Measurements from ENCODE around the gene ATXN7L1.

The ATXN7L1 gene

DNA sequence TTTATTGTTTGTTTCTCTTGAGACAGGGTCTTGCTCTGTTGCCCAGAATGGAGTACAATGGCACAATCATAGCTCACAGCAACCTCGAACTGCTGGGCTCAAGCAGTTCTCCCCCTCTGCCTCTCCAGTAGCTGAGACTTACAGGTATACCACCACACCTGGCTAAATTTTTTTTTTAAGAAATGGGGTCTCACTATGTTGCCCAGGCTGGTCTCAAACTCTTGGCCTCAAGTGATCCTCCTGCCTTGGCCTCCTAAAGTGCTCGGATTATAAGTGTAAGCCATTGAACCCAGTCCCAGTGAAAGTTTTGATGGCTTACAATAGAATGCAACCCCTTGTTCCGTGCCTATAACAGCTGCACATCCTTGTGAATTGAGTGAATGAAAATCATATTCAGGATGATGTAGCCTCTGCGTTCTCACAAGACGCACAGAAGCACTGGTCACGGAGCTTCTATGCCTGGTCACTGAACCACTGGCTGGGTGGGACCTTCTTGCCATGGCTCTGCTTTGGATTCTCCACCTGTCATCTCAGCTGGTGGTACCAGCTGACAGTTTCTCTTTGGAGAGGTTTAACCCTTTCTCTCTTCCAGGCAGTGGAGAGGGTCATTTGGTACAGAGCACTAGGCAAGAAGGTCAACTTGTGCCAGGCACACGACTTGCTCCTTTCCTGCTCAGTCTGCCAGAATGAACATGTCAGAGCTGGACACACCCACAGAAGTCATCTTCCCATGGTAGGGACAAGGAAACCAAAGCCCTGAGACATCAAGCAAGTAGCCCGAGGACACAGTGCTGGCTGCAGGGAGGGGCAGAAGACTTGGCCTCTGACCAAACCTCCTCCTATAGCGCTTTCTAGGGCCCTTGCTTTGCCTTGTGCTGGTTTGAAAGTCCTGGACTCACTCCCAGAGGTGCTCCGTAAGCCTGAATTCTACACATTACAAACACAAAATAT lies 89.6 kb downstream of the ATXN7L1 start:
- H3K27ac Mint-ChIP-seq = no peak overlapping the region
- H3K4me3 Mint-ChIP-seq = no peak overlapping the region
- H3K36me3 Mint-ChIP-seq (ENCODE audit: low read depth) = no peaks in the 10 kb centered on the region
- H3K27me3 Mint-ChIP-seq (ENCODE audit: low read depth) = peaks cover 25% of the 10 kb centered on the region
- no peaks in the 10 kb centered on the region for H3K9me3 Mint-ChIP-seq
- peaks cover 3% of the 10 kb centered on the region for H3K4me1 Mint-ChIP-seq (ENCODE audit: low read depth)

DNA sequence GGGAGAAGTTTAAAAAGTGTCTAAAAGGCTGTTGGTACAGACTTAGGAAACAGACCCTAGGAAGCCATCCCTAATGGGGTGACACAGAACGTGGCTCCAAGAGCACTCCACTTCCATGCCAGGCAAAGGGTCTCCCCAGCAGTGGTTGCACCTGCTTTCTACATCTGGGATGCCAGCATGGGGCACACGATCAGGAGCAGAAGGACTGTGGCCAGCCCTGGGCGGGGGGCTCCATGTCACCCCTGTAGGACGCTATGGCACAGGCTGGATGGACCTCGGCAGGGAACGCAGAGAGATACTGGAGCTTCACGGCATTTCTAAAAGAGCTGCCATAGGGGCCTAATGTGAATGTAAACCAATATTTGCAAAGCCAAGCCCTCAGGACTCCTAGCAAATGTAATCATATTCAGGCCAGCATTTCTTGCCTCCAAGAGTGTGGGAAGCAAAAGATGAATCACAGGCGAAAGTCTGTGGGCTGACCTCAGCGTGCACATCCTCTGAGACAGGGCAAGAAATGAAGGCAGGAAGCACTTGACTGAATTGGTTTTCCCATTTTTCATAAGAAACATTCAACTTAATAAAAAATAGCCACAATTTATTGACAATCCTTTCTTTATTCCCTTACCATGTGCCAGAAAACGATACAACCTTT lies 93.9 kb downstream of the ATXN7L1 start:
- no peak overlapping the region for H3K27ac Mint-ChIP-seq
- H3K4me3 Mint-ChIP-seq = no peak overlapping the region
- no peaks in the 10 kb centered on the region for H3K36me3 Mint-ChIP-seq (ENCODE audit: low read depth)
- no peaks in the 10 kb centered on the region for H3K9me3 Mint-ChIP-seq
- peaks cover 3% of the 10 kb centered on the region for H3K4me1 Mint-ChIP-seq (ENCODE audit: low read depth)
- H3K27me3 Mint-ChIP-seq (ENCODE audit: low read depth) = peaks cover 39% of the 10 kb centered on the region

DNA sequence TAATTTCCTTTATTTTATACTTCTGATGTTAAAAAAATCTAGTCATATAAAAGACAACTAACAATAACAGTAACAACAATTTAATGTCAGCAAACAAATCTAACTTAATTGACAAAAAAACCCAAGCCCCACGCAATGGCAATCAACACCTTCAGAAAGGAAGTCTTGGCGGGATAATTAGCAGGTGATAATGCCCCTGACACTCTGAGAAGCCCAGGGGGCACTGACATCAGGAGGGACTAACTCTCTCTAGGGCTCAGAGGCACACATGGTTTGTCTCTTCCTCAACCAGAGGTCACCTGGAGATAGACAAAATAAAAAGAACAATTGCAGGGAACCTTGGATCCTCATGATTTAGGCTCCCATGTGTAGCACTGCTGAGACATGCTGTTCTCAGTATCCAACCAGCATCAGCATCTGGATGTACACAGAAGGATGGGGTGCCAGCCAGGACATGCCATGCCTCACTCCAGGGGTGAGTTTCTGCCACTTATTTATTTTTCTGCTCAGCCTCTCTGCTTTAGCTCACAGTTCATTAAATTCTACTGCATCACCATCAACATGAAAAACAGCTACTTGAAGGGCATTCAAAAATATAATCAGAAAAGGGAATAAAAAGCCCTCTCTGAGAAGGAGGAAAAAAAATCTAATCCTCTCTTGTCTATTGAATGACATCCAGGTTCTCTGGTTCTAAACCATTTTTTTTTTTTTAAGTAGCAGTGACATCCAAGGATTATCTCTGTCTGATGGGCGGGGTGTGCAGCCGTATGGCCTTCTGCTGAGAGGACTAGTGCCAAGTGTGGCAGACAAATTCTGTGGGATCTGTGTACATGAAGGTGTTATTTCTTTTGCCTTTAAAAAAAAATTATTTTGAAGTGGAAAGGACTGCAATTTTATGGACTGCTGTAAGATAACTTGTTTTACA lies 96.3 kb downstream of the ATXN7L1 start:
- Mint-ChIP-seq H3K27ac (no peak overlapping the region), H3K9me3 (no peaks in the 10 kb centered on the region), H3K27me3 (ENCODE audit: low read depth) (peaks cover 42% of the 10 kb centered on the region), H3K36me3 (ENCODE audit: low read depth) (no peaks in the 10 kb centered on the region), H3K4me3 (no peak overlapping the region), H3K4me1 (ENCODE audit: low read depth) (peaks cover 3% of the 10 kb centered on the region)

DNA sequence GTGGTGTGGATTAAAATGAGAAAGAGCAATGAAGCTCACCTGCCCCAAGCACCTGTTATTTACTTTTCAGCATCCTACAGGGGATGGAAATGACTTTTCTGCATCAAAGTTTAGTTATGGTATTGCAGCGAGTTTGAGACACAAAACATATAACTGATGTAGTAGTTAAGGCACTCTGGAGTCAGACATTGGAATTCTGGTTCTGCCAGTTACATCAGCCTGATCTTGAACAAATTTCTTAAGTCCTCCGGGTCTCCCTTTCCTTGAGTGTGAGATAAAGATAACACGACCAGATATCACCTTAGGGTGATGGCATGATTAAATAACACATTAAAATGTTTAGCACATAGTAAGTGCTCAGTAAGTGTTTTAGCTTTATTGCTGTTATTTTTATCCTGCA lies 97.4 kb downstream of the ATXN7L1 start:
- Mint-ChIP-seq H3K27me3 (ENCODE audit: low read depth) (peaks cover 37% of the 10 kb centered on the region), H3K4me3 (no peak overlapping the region), H3K27ac (no peak overlapping the region), H3K4me1 (ENCODE audit: low read depth) (peaks cover 3% of the 10 kb centered on the region), H3K36me3 (ENCODE audit: low read depth) (no peaks in the 10 kb centered on the region), H3K9me3 (no peaks in the 10 kb centered on the region)

DNA sequence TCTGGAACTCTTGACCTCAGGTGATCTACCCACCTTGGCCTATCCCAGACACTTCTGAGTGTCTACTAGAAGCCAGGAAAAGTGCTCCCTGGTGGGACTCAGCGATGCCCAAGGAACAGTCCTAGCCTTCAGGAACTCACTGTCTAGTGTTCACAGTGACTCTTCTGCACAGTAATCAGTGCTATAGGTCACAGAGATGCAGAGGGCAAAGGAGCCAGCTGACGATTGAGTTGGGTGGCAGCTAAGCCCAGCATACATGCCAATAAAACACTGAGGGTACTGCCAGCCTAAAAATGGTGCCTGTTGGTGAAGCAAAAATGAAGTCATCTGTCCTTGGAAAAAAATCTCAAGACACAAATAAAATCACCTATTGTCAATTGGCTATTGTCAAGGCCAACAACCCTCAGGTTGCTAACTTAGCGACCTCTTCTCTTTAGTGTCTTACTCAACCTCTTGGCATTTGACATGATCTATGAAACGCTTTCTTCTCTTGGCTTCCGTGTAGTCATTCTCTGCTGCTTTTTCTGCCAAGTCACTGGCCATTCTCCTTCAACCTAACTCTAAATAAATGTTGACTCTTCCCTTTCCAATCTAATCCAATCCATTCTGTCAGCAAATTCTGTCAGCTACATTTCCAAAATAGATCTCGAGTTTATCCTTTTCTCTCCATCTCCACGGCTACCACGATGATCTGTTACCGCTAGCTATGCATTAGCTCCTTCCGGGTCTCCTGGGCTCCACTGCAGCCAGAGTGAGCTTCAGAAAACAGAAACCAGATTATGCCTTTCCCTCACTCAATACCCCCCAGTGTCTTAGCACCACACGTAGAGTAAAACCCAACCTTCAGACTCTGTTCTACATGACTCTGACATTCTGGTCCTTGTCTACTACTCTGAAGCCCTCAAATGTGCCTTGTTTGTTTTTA lies 99.2 kb downstream of the ATXN7L1 start:
- peaks cover 38% of the 10 kb centered on the region for H3K27me3 Mint-ChIP-seq (ENCODE audit: low read depth)
- H3K4me1 Mint-ChIP-seq (ENCODE audit: low read depth) = no peaks in the 10 kb centered on the region
- H3K36me3 Mint-ChIP-seq (ENCODE audit: low read depth) = no peaks in the 10 kb centered on the region
- H3K27ac Mint-ChIP-seq = no peak overlapping the region
- H3K4me3 Mint-ChIP-seq = no peak overlapping the region
- H3K9me3 Mint-ChIP-seq = no peaks in the 10 kb centered on the region

DNA sequence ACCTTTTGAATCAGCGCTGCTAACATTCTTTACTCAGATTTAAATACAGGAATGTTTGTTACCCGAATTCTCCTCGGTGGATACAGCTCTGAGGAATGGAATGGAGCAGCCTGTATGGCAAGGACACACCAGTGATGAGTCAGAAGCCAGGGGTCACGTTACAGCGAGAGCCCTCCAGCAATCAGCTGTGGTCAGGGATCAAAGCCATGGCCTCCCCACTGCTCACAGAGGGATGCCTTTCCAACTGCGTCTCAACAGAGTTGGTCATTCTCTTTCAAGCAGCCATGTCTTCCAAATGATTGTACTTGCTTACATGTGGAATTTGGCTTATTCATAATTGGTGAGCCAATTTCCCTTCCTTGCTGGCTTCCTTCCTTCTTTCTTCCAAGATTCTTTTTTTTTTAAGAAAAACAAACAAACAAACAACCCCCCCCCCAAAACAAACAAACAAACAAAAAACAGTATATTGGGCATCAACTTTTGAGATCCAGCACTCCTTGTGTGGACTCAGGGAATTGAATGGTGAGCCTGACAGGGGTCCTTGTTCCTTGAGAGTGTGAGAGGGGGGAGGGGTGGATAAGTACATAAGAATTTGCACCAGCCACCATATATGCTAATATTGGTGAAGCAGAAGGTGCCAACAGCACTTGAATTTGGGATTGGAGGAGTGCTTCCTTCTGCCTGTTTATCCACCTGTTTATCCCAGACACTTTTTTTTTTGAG lies 100.2 kb downstream of the ATXN7L1 start:
- H3K27me3 Mint-ChIP-seq (ENCODE audit: low read depth) = peaks cover 35% of the 10 kb centered on the region
- no peaks in the 10 kb centered on the region for H3K36me3 Mint-ChIP-seq (ENCODE audit: low read depth)
- no peak overlapping the region for H3K4me3 Mint-ChIP-seq
- no peak overlapping the region for H3K27ac Mint-ChIP-seq
- H3K4me1 Mint-ChIP-seq (ENCODE audit: low read depth) = no peaks in the 10 kb centered on the region
- H3K9me3 Mint-ChIP-seq = no peaks in the 10 kb centered on the region

GRCh38 chr7:105775580-105775979 lies 100.8 kb downstream of the ATXN7L1 start:
- Mint-ChIP-seq H3K36me3 (ENCODE audit: low read depth) (no peaks in the 10 kb centered on the region), H3K4me3 (no peak overlapping the region), H3K4me1 (ENCODE audit: low read depth) (no peaks in the 10 kb centered on the region), H3K9me3 (no peaks in the 10 kb centered on the region), H3K27ac (no peak overlapping the region), H3K27me3 (ENCODE audit: low read depth) (peaks cover 29% of the 10 kb centered on the region)

DNA sequence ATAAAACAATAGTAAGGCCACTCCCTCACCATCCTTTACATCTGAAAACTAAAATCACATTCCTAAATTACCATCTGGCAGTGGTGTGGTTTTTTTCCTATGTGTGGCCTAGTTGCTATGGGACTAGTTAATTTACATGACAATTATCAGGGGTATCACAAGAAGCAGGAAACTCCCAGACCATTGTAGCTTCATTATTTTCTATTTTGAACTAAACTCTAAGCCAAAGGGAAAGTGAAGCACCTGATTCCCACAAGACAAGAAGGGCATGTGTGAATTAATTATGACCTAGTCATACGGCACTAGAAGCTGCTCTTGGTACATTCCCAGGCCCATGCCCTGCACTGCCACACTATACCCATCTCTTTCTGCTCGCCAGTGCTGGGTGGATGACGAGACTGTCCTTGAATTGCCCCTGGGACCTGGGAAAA lies 103.4 kb downstream of the ATXN7L1 start:
- Mint-ChIP-seq H3K9me3 (no peaks in the 10 kb centered on the region), H3K27me3 (ENCODE audit: low read depth) (peaks cover 21% of the 10 kb centered on the region), H3K27ac (no peak overlapping the region), H3K4me3 (no peak overlapping the region), H3K36me3 (ENCODE audit: low read depth) (no peaks in the 10 kb centered on the region), H3K4me1 (ENCODE audit: low read depth) (peaks cover 2% of the 10 kb centered on the region)

- H3K4me3 Mint-ChIP-seq = no peak overlapping the region
- peaks cover 12% of the 10 kb centered on the region for H3K4me1 Mint-ChIP-seq (ENCODE audit: low read depth)
- no peaks in the 10 kb centered on the region for H3K9me3 Mint-ChIP-seq
- H3K36me3 Mint-ChIP-seq (ENCODE audit: low read depth) = no peaks in the 10 kb centered on the region
- peaks cover 36% of the 10 kb centered on the region for H3K27me3 Mint-ChIP-seq (ENCODE audit: low read depth)
- no peak overlapping the region for H3K27ac Mint-ChIP-seq
These were observed 106.3 kb downstream of the ATXN7L1 start for GRCh38 chr7:105769901-105770628.

DNA sequence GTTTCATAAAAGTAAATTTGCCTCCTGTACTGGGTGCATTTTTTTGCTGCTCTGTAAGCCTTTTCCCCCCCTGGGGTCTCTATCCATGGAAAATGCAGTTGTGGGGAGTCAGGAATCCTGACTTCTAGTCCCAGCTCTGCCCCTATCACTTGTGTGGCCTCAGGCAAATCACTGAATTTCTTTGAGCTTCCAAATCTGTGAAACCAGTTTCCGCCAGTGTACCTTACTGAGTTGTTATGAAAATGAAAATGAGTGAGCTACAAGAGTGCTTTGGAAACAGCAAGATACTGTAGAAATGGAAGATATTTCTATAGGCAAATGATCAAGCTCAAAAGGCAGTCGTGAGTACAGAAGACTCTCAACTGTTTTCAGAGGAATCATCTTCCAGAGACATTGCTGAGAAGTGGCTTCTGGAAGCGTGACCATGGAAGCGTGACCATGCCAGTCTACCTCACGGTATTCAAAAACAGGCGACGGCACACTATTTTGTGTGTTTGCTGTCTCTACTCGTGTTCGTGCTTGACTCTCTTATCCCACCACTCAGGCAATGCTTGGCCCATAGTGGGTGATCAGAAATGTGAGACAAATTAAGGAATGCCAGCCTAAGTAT lies 107.4 kb downstream of the ATXN7L1 start:
- no peaks in the 10 kb centered on the region for H3K9me3 Mint-ChIP-seq
- H3K4me3 Mint-ChIP-seq = no peak overlapping the region
- H3K4me1 Mint-ChIP-seq (ENCODE audit: low read depth) = peaks cover 12% of the 10 kb centered on the region
- no peak overlapping the region for H3K27ac Mint-ChIP-seq
- H3K36me3 Mint-ChIP-seq (ENCODE audit: low read depth) = no peaks in the 10 kb centered on the region
- H3K27me3 Mint-ChIP-seq (ENCODE audit: low read depth) = peaks cover 36% of the 10 kb centered on the region

DNA sequence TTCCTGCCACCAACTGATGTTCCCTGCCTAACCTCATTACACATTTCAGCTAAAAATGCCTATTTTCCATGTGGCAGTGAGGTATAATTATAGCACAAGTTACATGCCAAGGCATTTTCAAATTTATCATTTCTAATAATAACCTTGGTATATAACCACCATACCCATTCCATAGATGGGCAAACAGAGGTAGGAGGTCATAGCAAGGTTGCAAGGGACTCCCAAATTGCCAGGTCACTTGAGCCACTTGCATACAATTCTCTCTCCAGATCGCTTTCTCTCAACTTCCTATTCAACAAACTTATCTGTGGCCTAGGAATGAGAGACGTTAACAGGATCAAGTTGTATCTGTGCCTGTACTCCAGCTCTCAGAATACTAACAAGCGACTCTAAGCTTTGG lies 108.3 kb downstream of the ATXN7L1 start:
- no peak overlapping the region for H3K4me3 Mint-ChIP-seq
- H3K27ac Mint-ChIP-seq = no peak overlapping the region
- peaks cover 33% of the 10 kb centered on the region for H3K27me3 Mint-ChIP-seq (ENCODE audit: low read depth)
- no peaks in the 10 kb centered on the region for H3K9me3 Mint-ChIP-seq
- H3K4me1 Mint-ChIP-seq (ENCODE audit: low read depth) = peaks cover 13% of the 10 kb centered on the region
- no peaks in the 10 kb centered on the region for H3K36me3 Mint-ChIP-seq (ENCODE audit: low read depth)

DNA sequence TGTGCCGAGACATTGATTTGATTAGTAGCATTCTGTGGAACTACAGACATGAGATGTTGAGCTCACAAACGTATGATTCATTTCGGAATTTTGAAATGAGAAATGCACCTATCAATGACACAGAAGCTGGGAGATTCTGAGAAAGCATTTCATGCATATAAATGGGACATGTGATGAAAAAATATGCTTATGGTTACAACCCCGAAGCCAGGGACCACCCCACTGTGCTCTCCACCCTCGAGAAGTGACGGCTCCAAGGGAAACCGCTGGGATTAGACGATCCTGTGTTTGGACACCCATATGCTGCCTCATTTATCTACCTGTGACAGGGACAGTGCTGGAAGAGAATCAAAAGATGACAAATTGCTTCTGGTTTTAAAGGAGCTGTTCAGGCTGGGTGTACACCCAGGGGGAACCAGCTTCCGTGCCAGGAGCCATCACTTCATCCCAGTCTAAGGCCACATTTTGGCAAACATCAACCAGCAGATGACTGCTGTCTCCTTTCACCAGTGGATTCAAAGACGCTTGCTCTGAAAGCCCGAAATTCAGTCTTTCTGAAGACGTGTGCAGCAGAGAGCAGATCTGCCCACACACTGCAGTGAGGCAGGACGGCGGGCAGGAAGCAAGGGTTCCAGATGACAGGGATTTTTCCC lies 109.9 kb downstream of the ATXN7L1 start:
- peaks cover 42% of the 10 kb centered on the region for H3K27me3 Mint-ChIP-seq (ENCODE audit: low read depth)
- no peaks in the 10 kb centered on the region for H3K36me3 Mint-ChIP-seq (ENCODE audit: low read depth)
- no peak overlapping the region for H3K4me3 Mint-ChIP-seq
- H3K4me1 Mint-ChIP-seq (ENCODE audit: low read depth) = peaks cover 14% of the 10 kb centered on the region
- H3K27ac Mint-ChIP-seq = no peak overlapping the region
- no peaks in the 10 kb centered on the region for H3K9me3 Mint-ChIP-seq
